Gastrocnemius medialis (tissue), 4 donors: ENCODE results near the gene MEOX1.

ENCODE experiments used
- POLR2A ChIP-seq, 2 donors: fragments of 450-650 bp; IDR thresholded peaks; one replicate each; pipeline ENCODE4 v1.6.1; 2017; ENCODE audit warnings: antibody characterized with exemption in 2 of 2, mild to moderate bottlenecking in 2 of 2, moderate library complexity in 2 of 2
- TF ChIP-seq, protein P1 (sequence below), 5 experiments: fragments of 450-650 bp in 3 of 5; fragments of 200-600 bp in 2 of 5; sonication (generic) in 2 of 5; IDR thresholded peaks in 4 of 5; conservative IDR thresholded peaks in 1 of 5; 1 replicate in 4 of 5; 2 replicates in 1 of 5; pipeline ENCODE4 v1.5.1; 2016 to 2019; ENCODE audit warnings: antibody characterized with exemption in 5 of 5, mild to moderate bottlenecking in 3 of 5, moderate library complexity in 3 of 5

DNA sequence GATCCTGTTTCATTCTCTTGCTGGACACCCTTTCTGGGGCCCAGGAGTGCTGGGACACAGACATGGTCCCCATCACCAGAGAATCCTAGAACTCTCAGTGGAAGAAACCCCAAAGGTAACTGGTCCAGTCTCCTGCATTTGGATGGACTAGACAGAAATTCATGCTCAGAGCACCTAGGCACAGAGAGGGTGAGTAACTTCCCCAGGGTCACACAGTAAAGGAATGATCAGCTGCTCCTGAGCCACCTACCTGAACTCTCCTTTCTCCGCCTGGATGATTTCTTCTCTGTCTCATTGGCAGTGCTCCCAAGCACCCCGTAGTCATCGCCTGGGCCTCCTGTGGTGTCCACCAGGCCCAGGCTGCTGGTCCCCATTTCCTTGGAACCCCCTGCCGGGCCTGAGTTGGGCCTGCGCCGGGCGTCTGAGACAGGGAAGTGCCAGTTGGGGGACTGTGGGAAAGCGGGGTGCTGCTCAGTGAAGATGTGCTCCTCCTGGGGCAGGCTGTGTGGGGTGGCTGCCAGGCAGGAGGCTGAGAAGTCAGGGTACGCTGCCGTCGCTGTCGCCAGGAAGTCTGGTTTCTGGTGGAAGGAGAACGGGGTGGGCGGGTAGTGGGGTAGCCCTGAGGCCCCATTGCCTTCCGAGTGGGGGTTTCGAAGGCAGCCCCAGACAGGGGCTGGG lies 767 bp downstream of the MEOX1 start:
- TF ChIP-seq, protein P1, sequence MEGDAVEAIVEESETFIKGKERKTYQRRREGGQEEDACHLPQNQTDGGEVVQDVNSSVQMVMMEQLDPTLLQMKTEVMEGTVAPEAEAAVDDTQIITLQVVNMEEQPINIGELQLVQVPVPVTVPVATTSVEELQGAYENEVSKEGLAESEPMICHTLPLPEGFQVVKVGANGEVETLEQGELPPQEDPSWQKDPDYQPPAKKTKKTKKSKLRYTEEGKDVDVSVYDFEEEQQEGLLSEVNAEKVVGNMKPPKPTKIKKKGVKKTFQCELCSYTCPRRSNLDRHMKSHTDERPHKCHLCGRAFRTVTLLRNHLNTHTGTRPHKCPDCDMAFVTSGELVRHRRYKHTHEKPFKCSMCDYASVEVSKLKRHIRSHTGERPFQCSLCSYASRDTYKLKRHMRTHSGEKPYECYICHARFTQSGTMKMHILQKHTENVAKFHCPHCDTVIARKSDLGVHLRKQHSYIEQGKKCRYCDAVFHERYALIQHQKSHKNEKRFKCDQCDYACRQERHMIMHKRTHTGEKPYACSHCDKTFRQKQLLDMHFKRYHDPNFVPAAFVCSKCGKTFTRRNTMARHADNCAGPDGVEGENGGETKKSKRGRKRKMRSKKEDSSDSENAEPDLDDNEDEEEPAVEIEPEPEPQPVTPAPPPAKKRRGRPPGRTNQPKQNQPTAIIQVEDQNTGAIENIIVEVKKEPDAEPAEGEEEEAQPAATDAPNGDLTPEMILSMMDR (IDR thresholded peaks at IDR 0.05 in 4 of 5, conservative IDR thresholded peaks at IDR 0.05 in 1 of 5), result no peak
- no peak for TF ChIP-seq POLR2A (IDR thresholded peaks at IDR 0.05)
